Small intestine (tissue), 7 donors: Measurements from ENCODE around the gene GATB. TPM values are rescaled to one million over a fixed set of nuclear protein-coding genes. Genes with fewer than 3 reads are reported as not detected.

Experiments used
- DNase-seq, 2 donors: peaks; one replicate each; pipeline versions ENCODE4 v3.0.0 to v3.0.0-alpha.2; 2013
- FAIRE-seq: peaks from 2 replicates; lab custom pipeline; 2012; peaks lifted over from hg19 to GRCh38; lab: Jason Lieb, UNC
- H3K27ac ChIP-seq, 3 donors: one replicate each; pipeline ENCODE4 v1.5.1; 2013; ENCODE audit warnings: low read length in 2 of 3, mild to moderate bottlenecking in 2 of 3, control low read depth in 1 of 3, inconsistent platforms in 1 of 3, low read depth in 1 of 3, moderate library complexity in 1 of 3
- H3K27me3 ChIP-seq, 3 donors: one replicate each; pipeline ENCODE4 v1.6.1; 2013; ENCODE audit warnings: low read length in 3 of 3, inconsistent platforms in 1 of 3; ENCODE audit not compliant: control insufficient read depth in 3 of 3, insufficient read depth in 3 of 3
- H3K36me3 ChIP-seq, 3 donors: one replicate each; pipeline ENCODE4 v1.6.1; 2013; ENCODE audit warnings: low read length in 3 of 3, inconsistent platforms in 1 of 3, low read depth in 1 of 3, mild to moderate bottlenecking in 1 of 3, moderate library complexity in 1 of 3; ENCODE audit not compliant: control insufficient read depth in 3 of 3, insufficient read depth in 2 of 3
- H3K4me1 ChIP-seq, 3 donors: one replicate each; pipeline ENCODE4 v1.6.1; 2013; ENCODE audit warnings: low read length in 2 of 3, inconsistent platforms in 1 of 3, low read depth in 1 of 3, mild to moderate bottlenecking in 1 of 3, moderate library complexity in 1 of 3; ENCODE audit not compliant: control insufficient read depth in 3 of 3, insufficient read depth in 2 of 3
- H3K4me3 ChIP-seq, 3 donors: one replicate each; pipeline ENCODE4 v1.5.1; 2013; ENCODE audit warnings: low read length in 3 of 3, control low read depth in 1 of 3, inconsistent platforms in 1 of 3, low read depth in 1 of 3, mild to moderate bottlenecking in 1 of 3, moderate library complexity in 1 of 3
- H3K9me3 ChIP-seq, 2 donors: one replicate each; pipeline ENCODE4 v1.6.1; 2013; ENCODE audit warnings: low read depth in 1 of 2, low read length in 1 of 2; ENCODE audit not compliant: control insufficient read depth in 2 of 2, insufficient read depth in 1 of 2
- WGBS, 3 donors: extraction: QIAGEN DNeasy Blood & Tissue Kit; methylation state at CpG; one replicate each; pipeline ENCODE4 v1.1.7; 2013; 5-methylcytosine and 5-hydroxymethylcytosine counted together
- polyA plus RNA-seq, 4 donors: library from polyadenylated mRNA; stranded (reverse) in 3 of 4; unstranded in 1 of 4; fragments of 200-250 nt in 3 of 4; fragments of 120-200 nt in 1 of 4; gene quantifications; one replicate each; pipeline versions ENCODE4 v1.2.1 to v1.2.3, GENCODE V29; 2013
- donor health status: healthy with polysubstance abuse.
- donor health status: control.
- donor health status: control.
- donor health status: Bipolar disorder and iron deficiency.
- donor health status: healthy.

GATB gene
- polyA plus RNA-seq, 4 donors = 10.5 to 18.0 (median 16.7) TPM

DNA sequence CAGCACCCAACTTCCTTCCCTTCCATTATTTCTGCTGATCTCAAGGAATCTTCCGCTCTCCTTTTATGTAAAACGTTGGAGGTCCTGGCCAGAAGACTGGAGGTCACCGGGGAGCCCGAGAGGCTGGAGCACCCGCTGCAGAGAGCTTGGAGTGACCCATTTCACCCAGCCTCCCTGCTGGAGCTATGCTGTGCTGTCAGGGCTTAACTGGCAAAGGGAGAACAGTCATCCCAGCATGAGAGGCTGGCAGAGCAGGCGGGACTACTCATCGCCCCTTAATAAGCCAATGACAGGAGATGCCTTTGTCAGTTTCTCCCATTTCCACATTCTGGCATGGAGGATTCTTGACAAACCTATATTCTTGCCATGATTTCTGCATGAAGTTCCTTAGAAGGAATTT, 98.9 kb downstream of the GATB start:
- no peak overlapping the region for H3K4me3 ChIP-seq
- no peak for DNase-seq
- H3K36me3 ChIP-seq = peaks cover 0 to 25% (median 9%) of the 10 kb centered on the region in 3 donors
- H3K27ac ChIP-seq = no peak overlapping the region
- no peaks in the 10 kb centered on the region for H3K27me3 ChIP-seq
- H3K4me1 ChIP-seq = peaks cover 0 to 4% (median 0%) of the 10 kb centered on the region in 3 donors
- no peak for FAIRE-seq
- 87 to 96% (median 90%) methylated on average over 7 of the region's 7 CpGs for WGBS, 3 donors
- H3K9me3 ChIP-seq = no peaks in the 10 kb centered on the region

DNA sequence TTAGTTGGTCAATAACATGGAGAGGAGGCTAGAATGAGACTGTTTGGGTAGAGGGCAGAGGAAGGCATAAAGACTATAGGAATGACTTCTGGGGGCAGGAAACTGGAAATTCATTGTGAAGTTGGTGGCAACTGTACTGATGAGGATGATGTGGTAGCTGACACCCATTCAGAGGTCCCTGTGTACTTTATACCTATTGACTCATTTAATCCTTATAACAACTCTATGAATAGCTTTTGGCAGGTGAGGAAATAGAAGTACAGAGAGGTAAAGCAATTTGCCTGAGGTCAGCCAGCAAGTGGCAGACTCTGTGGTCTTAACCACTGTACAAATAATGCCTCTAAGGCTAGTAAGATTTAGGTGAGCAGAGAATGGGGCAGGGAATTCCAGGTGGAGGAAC, 100.1 kb downstream of the GATB start:
- Histone ChIP-seq H3K36me3 (peaks cover 0 to 32% (median 9%) of the 10 kb centered on the region in 3 donors), H3K27ac (no peak overlapping the region), H3K4me1 (peaks cover 0 to 4% (median 0%) of the 10 kb centered on the region in 3 donors), H3K4me3 (no peak overlapping the region), H3K9me3 (no peaks in the 10 kb centered on the region), H3K27me3 (no peaks in the 10 kb centered on the region)
- DNase-seq = peak in 1 of 2 donors; percentile 24
- no peak for FAIRE-seq

DNA sequence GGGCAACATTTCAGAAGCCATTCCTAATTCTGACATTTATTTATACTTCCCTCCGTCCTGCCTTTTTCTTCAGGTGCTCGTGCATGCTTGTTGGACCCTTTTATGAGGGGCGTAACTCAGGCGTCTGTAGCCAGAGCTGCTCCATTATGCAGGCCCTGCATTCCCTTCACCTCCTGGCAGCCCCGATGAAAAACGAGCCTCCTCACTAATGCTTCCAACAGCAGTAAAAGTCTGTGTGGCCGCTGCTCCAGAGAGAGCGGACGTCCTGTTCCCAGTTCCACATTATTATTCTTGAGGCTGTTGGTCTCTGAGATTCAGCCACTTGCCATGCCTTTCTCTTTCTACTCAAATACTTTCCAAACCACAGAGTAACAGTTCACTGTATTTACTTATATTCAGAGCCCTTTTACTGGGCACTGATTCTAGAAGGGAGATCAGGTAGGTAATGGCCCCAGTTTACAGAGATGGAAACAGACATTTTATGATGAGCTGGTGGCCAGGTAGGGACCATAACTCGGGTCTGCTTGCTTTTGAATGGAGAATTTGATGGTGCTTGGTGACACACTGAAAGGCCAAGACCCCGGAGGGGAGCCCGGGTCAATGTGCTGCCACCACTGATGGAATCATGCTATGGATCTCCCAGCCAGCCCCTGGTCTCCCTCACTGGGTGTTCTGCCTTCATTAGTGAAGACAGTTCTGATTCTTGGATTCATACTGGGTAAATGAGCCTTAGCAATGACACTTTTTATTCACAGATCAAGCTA, 101.0 kb downstream of the GATB start:
- Histone ChIP-seq H3K4me3 (no peak overlapping the region), H3K36me3 (peaks cover 0 to 32% (median 9%) of the 10 kb centered on the region in 3 donors), H3K4me1 (peaks cover 0 to 4% (median 0%) of the 10 kb centered on the region in 3 donors), H3K27ac (no peak overlapping the region), H3K9me3 (no peaks in the 10 kb centered on the region), H3K27me3 (no peaks in the 10 kb centered on the region)
- DNase-seq (no peak), FAIRE-seq (no peak)
- WGBS, 3 donors = 66 to 82% (median 81%) methylated on average over 12 of the region's 12 CpGs

DNA sequence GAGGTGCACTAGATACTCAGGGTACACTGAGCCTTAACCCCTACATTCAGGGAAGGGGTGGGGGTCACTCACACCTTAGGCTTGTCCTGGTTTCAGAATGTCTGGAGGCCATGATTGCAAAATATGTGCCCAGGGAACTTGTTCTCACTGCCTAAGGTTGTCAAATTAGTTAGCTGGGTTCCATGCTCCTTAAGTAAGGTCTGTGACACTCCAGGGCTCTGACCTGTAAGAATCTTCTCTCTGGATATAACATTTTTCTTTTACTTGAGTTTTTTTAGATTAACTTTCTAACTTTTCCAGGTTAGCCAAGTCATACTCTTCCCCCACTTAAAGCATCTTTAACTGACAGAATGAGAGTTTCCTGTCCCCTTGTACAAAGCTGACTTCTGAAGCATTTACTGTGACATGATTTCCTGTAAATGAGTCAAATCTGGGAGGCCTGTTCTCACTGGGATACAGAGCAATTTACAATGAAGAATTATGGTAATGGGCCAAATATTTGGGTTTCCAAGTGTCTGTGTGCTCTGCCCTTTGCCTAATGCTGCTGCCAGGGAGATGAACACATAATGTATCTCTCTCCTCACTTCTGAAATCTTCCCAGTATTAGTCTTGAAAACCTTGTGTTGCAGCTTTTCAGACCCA, 101.7 kb downstream of the GATB start:
- no peak for DNase-seq

DNA sequence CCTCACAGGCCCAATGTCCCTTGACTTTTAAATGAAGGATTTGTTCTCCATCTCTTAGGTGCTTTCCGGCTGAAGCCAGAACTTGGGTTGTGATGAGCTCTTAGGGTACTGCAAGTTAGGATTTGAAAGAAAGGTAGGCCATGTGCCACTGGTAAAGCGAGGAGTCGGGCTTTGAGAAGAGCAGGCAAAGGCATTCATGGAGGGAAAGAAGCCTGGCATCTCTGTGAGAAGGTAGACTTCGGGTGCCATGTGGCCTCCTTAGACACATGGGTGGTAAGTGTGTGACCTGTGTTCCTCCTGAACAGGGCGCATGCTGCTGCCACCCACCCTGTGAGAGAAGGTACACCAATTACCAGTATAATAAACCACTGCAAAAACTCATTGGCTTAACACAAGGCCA, 102.9 kb downstream of the GATB start:
- Histone ChIP-seq H3K27me3 (no peaks in the 10 kb centered on the region), H3K36me3 (peaks cover 0 to 23% (median 3%) of the 10 kb centered on the region in 3 donors), H3K9me3 (no peaks in the 10 kb centered on the region), H3K4me1 (peaks cover 0 to 4% (median 0%) of the 10 kb centered on the region in 3 donors), H3K27ac (no peak overlapping the region), H3K4me3 (no peak overlapping the region)
- DNase-seq = no peak
- 94 to 97% (median 95%) methylated on average over 5 of the region's 5 CpGs for WGBS, 3 donors
- FAIRE-seq = no peak

More for the DNA sequence above, 101.7 kb downstream of the GATB start:
- no peak for FAIRE-seq
- H3K9me3 ChIP-seq = no peaks in the 10 kb centered on the region
- no peak overlapping the region for H3K27ac ChIP-seq
- peaks cover 0 to 28% (median 8%) of the 10 kb centered on the region in 3 donors for H3K36me3 ChIP-seq
- H3K4me1 ChIP-seq = peaks cover 0 to 4% (median 0%) of the 10 kb centered on the region in 3 donors
- no peaks in the 10 kb centered on the region for H3K27me3 ChIP-seq
- H3K4me3 ChIP-seq = no peak overlapping the region

DNA sequence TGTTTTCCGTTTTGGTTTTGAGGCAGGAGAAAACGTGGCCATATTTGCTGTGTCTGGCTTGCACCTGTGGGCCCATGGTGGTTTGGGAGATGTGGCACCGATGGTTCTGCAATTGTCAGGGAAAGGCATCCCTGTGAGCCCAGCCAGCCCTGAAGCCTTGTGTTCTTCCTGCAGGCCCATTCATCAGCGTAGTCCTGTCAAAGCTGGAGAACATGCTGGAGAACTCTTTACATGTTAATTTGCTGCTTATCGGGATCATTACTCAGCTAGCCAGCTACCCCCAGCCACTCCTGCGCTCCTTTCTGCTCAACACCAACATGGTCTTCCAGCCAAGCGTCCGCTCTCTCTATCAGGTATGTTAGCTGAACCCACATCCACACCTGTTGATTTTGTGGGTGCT, 104.7 kb downstream of the GATB start:
- H3K27me3 ChIP-seq = no peaks in the 10 kb centered on the region
- no peak overlapping the region for H3K27ac ChIP-seq
- 84 to 93% (median 84%) methylated on average over 8 of the region's 8 CpGs for WGBS, 3 donors
- no peak for DNase-seq
- H3K36me3 ChIP-seq = peaks cover 0 to 21% (median 2%) of the 10 kb centered on the region in 3 donors
- no peak overlapping the region for H3K4me3 ChIP-seq
- FAIRE-seq = no peak
- no peaks in the 10 kb centered on the region for H3K9me3 ChIP-seq
- H3K4me1 ChIP-seq = peaks cover 0 to 4% (median 0%) of the 10 kb centered on the region in 3 donors

DNA sequence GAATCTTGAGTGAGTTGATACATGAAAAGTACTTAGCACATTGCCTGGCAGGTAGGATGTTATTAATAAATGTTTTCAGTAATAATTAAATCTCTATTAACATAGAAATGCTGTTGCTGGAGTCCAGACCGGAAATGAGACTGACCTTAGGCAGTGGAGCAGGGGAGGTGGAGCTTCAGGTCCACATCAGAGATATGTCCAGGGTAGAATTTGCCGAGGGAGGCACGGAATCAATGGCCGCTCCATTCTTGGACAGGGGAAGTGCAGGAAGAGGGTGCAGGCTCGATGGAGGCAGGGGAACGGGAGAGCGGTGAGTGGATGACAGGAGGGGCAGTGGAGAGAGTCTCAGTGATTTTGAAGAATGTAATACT, 107.3 kb downstream of the GATB start:
- no peak overlapping the region for H3K27ac ChIP-seq
- no peak for FAIRE-seq
- WGBS, 3 donors = 85 to 94% (median 87%) methylated on average over 7 of the region's 7 CpGs
- no peak for DNase-seq
- H3K27me3 ChIP-seq = no peaks in the 10 kb centered on the region
- no peaks in the 10 kb centered on the region for H3K4me1 ChIP-seq
- H3K9me3 ChIP-seq = no peaks in the 10 kb centered on the region
- no peak overlapping the region for H3K4me3 ChIP-seq
- H3K36me3 ChIP-seq = peaks cover 0 to 33% (median 9%) of the 10 kb centered on the region in 3 donors

DNA sequence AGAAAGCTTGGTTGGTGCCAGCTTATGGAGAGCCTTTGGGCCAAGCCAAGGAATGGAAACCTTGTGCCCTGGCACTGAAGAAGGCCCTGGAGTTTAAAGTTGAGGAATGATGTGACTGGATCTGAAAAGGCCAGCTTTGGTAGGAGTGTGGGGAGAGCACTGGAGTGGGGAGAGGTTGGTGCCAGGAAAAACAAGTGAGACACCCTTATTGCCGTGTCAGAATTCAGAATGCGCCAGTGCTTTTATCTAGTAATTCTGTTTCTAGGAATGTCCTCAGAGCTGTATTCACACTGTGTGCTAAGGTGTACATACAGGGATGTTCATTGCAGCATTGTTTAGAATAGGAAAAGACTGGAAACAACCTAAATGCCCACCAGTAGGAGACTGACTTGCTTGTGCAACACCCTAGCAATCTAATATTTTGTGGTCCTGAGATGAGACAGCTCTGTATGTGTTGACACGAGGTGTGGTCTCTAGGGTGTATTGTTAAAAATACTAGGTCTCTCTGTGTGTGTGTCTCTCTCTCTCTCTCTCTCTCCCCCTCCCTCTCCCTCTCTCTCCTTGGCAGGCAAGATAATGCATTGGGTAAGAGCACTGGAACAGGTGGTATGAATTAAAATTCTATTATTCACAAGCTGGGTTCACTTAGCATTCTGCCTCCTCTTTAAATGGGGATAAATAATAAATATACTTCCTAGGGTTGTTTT, 107.8 kb downstream of the GATB start:
- H3K36me3 ChIP-seq = peaks cover 0 to 28% (median 9%) of the 10 kb centered on the region in 3 donors
- H3K4me3 ChIP-seq = no peak overlapping the region
- no peak for DNase-seq
- H3K9me3 ChIP-seq = no peaks in the 10 kb centered on the region
- no peaks in the 10 kb centered on the region for H3K4me1 ChIP-seq
- FAIRE-seq = no peak
- 85 to 94% (median 89%) methylated on average over 3 of the region's 3 CpGs for WGBS, 3 donors
- H3K27me3 ChIP-seq = no peaks in the 10 kb centered on the region
- no peak overlapping the region for H3K27ac ChIP-seq
